GM23338 (cell line): ENCODE results near the gene EXOC6B. TPM values are rescaled to one million over a fixed set of nuclear protein-coding genes. Genes with fewer than 3 reads are reported as not detected.
A peak's percentile ranks its signal among the peaks of the same experiment; 100 is the strongest.

ENCODE experiments used
- ATAC-seq: fragments of 200-7000 bp; cut with Tn5 transposase; 3 replicates; pipeline ENCODE4 v1.9.1; 2020
- DNase-seq: peaks from one replicate; pipeline ENCODE4 v3.0.0-alpha.2; 2015; ENCODE audit warnings: low spot score
- H2AFZ ChIP-seq: fragments of 200-600 bp; sonication (generic); 2 replicates; pipeline ENCODE4 v1.8.0; 2016; ENCODE audit warnings: antibody characterized with exemption, mild to moderate bottlenecking, moderate library complexity
- H3F3A ChIP-seq: fragments of 200-600 bp; sonication (generic); replicated peaks from 2 replicates; pipeline ENCODE4 v1.8.0; 2017; ENCODE audit warnings: antibody characterized with exemption, mixed run types, low read depth
- H3K27ac ChIP-seq: fragments of 200-600 bp; sonication (generic); 2 replicates; pipeline ENCODE4 v1.6.1; 2016; ENCODE audit warnings: low read depth
- H3K27me3 ChIP-seq: fragments of 200-600 bp; sonication (generic); 2 replicates; pipeline ENCODE4 v1.8.0; 2016; ENCODE audit warnings: mild to moderate bottlenecking, mixed run types, moderate library complexity; ENCODE audit not compliant: insufficient read depth
- H3K36me3 ChIP-seq: fragments of 200-600 bp; sonication (generic); 2 replicates; pipeline ENCODE4 v1.8.0; 2016; ENCODE audit warnings: mild to moderate bottlenecking; ENCODE audit not compliant: insufficient read depth
- H3K4me1 ChIP-seq: fragments of 200-600 bp; sonication (generic); 2 replicates; pipeline ENCODE4 v1.8.0; 2016; ENCODE audit warnings: mild to moderate bottlenecking, moderate library complexity; ENCODE audit not compliant: insufficient read depth
- H3K4me2 ChIP-seq: fragments of 200-600 bp; sonication (generic); 2 replicates; pipeline ENCODE4 v1.7.1; 2017; ENCODE audit warnings: mixed run types
- H3K4me3 ChIP-seq: fragments of 200-600 bp; sonication (generic); 2 replicates; pipeline ENCODE4 v1.6.1; 2016; ENCODE audit warnings: mixed run types
- H3K79me2 ChIP-seq: fragments of 200-600 bp; sonication (generic); replicated peaks from 2 replicates; pipeline ENCODE4 v1.8.0; 2017; ENCODE audit warnings: mild to moderate bottlenecking; ENCODE audit not compliant: insufficient read depth
- H3K9me2 ChIP-seq: fragments of 200-600 bp; sonication (generic); 2 replicates; pipeline ENCODE4 v1.8.0; 2017; ENCODE audit not compliant: insufficient read depth
- H4K20me1 ChIP-seq: fragments of 200-600 bp; sonication (generic); replicated peaks from 2 replicates; pipeline ENCODE4 v1.8.0; 2017; ENCODE audit warnings: mild to moderate bottlenecking; ENCODE audit not compliant: insufficient read depth
- H3K27ac Mint-ChIP-seq: 2 replicates; pipeline ENCODE4 v1.8.0; 2020; ENCODE audit warnings: inconsistent platforms, mild to moderate bottlenecking, moderate library complexity, mixed read lengths
- H3K27me3 Mint-ChIP-seq: 3 replicates; pipeline ENCODE4 v1.8.0; 2022; ENCODE audit warnings: low read depth, mild to moderate bottlenecking, moderate library complexity, mixed read lengths, inconsistent platforms; ENCODE audit not compliant: insufficient read depth, poor library complexity
- H3K36me3 Mint-ChIP-seq: 3 replicates; pipeline ENCODE4 v1.8.0; 2021; ENCODE audit warnings: low read depth, mild to moderate bottlenecking, inconsistent platforms, moderate library complexity, mixed read lengths
- H3K4me1 Mint-ChIP-seq: 3 replicates; pipeline ENCODE4 v1.8.0; 2020; ENCODE audit warnings: mild to moderate bottlenecking, inconsistent platforms, mixed read lengths
- H3K4me3 Mint-ChIP-seq: 3 replicates; pipeline ENCODE4 v1.8.0; 2021; ENCODE audit warnings: moderate library complexity, mild to moderate bottlenecking, inconsistent platforms, mixed read lengths
- H3K9me3 Mint-ChIP-seq: 3 replicates; pipeline ENCODE4 v1.8.0; 2020; ENCODE audit warnings: moderate library complexity, mild to moderate bottlenecking, inconsistent platforms, mixed read lengths
- EZH2 ChIP-seq: fragments of 200-600 bp; sonication (generic); IDR thresholded peaks from one replicate; pipeline ENCODE4 v1.8.0; 2017; ENCODE audit warnings: antibody characterized with exemption, mild to moderate bottlenecking, low read depth; ENCODE audit not compliant: unreplicated experiment
- EZH2phosphoT487 ChIP-seq: fragments of 200-600 bp; sonication (generic); IDR thresholded peaks from one replicate; pipeline ENCODE4 v1.8.1; 2018; ENCODE audit warnings: antibody characterized with exemption; ENCODE audit not compliant: unreplicated experiment
- REST ChIP-seq: IDR thresholded peaks from one replicate; pipeline ENCODE4 v1.6.1; 2018; ENCODE audit warnings: antibody characterized with exemption; ENCODE audit not compliant: unreplicated experiment
- ZNF331 ChIP-seq: fragments of 250-450 bp; sonication (Bioruptor Pico); IDR thresholded peaks from 2 replicates; pipeline ENCODE4 v1.5.0; 2020; ENCODE audit warnings: low read depth, mild to moderate bottlenecking, moderate library complexity
- ZNF462 ChIP-seq: fragments of 250-450 bp; sonication (Bioruptor Pico); IDR thresholded peaks from 2 replicates; pipeline ENCODE4 v1.5.0; 2020; ENCODE audit warnings: mild to moderate bottlenecking, moderate library complexity
- polyA plus RNA-seq: library from polyadenylated mRNA; unstranded; fragments of >200 nt; fragmentation: Nextera tagmentation; extraction: Ambion mirVana; gene quantifications from 2 replicates; pipeline ENCODE4 v1.2.1, GENCODE V29; 2016
- total RNA-seq: library from RNA; depleted of rRNA; stranded (reverse); fragments of >200 nt; shearing (Covaris generic); gene quantifications from 2 replicates; pipeline ENCODE4 v1.2.3, GENCODE V29; 2014

Gene EXOC6B
- total and polyA plus RNA-seq, 2 experiments from 2014 or later: 7.2 to 45.9 TPM

GRCh38 chr2:72827966-72828646 lies 2.3 kb upstream of the EXOC6B start:
- H3K9me3 Mint-ChIP-seq: no peaks in the 10 kb centered on the region

GRCh38 chr2:72827487-72827886 lies 1.7 kb upstream of the EXOC6B start:
- Histone ChIP-seq H2AFZ (no peak overlapping the region), H3K4me3 (no peak overlapping the region), H3K36me3 (no peaks in the 10 kb centered on the region), H3F3A (no peaks in the 10 kb centered on the region; the same call in 1 of the 2 replicates), H3K4me2 (no peak overlapping the region), H3K79me2 (peaks cover 13% of the 10 kb centered on the region), H4K20me1 (no peaks in the 10 kb centered on the region), H3K9me2 (no peaks in the 10 kb centered on the region), H3K27ac (no peak overlapping the region), H3K27me3 (no peaks in the 10 kb centered on the region), H3K4me1 (peaks cover 8% of the 10 kb centered on the region)
- Mint-ChIP-seq H3K36me3 (no peaks in the 10 kb centered on the region; the same call in 2 of the 3 replicates), H3K4me3 (no peak overlapping the region), H3K27me3 (peaks cover 6% of the 10 kb centered on the region), H3K9me3 (no peaks in the 10 kb centered on the region), H3K4me1 (peaks cover 18% of the 10 kb centered on the region), H3K27ac (no peak overlapping the region)
- DNase-seq (no peak), ATAC-seq (no peak)
- TF ChIP-seq EZH2 (no peak), ZNF462 (CRISPR knock-in tag) (no peak), ZNF331 (CRISPR knock-in tag) (no peak), EZH2phosphoT487 (no peak)

More at GRCh38 chr2:72827966-72828646, 2.3 kb upstream of the EXOC6B start:
- no peak overlapping the region for H3K4me3 Mint-ChIP-seq
- peaks cover 6% of the 10 kb centered on the region for H3K27me3 Mint-ChIP-seq
- H3K27me3 ChIP-seq: no peaks in the 10 kb centered on the region
- no peaks in the 10 kb centered on the region for H3K36me3 ChIP-seq
- ATAC-seq: no peak
- no peaks in the 10 kb centered on the region for H3K9me2 ChIP-seq
- no peak for TF ChIP-seq EZH2phosphoT487
- TF ChIP-seq REST: no peak
- no peak overlapping the region for H3K4me2 ChIP-seq
- no peaks in the 10 kb centered on the region; the same call in 1 of the 2 replicates for H3F3A ChIP-seq
- 0 out of 2 replicates have a peak overlapping the region, but pooled peaks have one; percentile 20 for H2AFZ ChIP-seq
- H4K20me1 ChIP-seq: no peaks in the 10 kb centered on the region
- peaks cover 13% of the 10 kb centered on the region for H3K79me2 ChIP-seq
- no peak overlapping the region for H3K4me3 ChIP-seq
- H3K27ac Mint-ChIP-seq: no peak overlapping the region
- no peak for DNase-seq
- H3K4me1 ChIP-seq: peaks cover 6% of the 10 kb centered on the region
- H3K4me1 Mint-ChIP-seq: peaks cover 15% of the 10 kb centered on the region
- H3K36me3 Mint-ChIP-seq: no peaks in the 10 kb centered on the region; the same call in 2 of the 3 replicates
- H3K27ac ChIP-seq: no peak overlapping the region
